ENCODE measurements around the gene SAFB. TPM values are rescaled to one million over a fixed set of nuclear protein-coding genes. Genes with fewer than 3 reads are reported as not detected.

Gene SAFB
- total and polyA plus RNA-seq, 2 of the 13 experiments (the other 11 are each of a cell fraction or from before 2014, with no cell fraction given): 21.0 to 28.4 TPM

DNA sequence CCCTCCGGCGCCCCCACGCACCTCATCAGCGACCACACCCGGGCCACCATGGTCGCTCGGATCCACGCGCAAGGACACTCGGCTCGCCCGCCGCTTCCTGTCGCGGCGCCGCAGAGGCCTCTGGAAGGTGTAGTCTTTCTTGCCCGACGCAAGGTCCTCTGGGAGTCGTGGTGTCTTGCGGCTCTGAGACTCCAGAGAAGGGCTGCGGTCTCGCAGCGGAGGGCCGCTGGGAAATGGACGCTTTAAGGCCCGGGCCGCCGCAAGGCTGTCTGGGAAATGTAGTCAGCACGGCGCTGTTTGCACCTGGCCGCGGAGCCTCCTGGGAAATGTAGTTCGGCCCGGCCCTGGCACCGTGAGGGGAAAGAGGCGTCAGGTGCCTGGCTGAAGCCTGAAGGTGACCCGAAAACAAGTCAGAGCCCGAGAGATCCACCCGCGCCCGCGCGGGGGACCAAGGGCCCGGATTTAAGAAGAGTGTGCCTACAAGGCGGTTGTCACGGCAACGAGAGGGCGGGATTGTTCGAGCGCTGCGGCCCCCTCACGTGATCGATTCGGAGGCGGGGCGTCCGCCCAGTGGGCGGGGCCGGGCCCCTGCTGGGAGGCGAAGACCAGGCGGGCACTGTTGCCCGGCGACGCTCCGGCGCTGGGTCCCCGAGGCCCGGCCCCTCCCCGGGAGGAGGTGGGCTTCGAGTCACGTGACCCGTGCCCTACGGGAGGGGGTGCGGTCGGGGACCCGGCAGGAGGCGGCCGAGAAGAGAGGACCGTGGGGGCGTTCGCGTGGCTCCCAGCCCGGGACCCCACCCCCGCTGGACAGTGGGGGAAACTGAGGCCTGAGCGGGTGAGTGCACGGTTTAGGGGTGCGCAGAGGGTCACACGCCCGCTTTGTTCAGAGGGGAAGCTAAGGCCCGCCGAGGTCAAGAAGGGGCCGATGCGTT lies 57.8 kb downstream of the SAFB start, which contains the start of the genes HSD11B1L and MICOS13 (continued):
- no peak for TF ChIP-seq ZBTB34 (CRISPR knock-in tag; IDR thresholded peaks at IDR 0.05)
- no peak; the same call in 1 of the 2 replicates for TF ChIP-seq ZNF34 (CRISPR knock-in tag; IDR thresholded peaks at IDR 0.05; ENCODE audit: borderline replicate concordance)
- TF ChIP-seq, protein P1, sequence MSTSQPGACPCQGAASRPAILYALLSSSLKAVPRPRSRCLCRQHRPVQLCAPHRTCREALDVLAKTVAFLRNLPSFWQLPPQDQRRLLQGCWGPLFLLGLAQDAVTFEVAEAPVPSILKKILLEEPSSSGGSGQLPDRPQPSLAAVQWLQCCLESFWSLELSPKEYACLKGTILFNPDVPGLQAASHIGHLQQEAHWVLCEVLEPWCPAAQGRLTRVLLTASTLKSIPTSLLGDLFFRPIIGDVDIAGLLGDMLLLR (CRISPR knock-in tag; IDR thresholded peaks at IDR 0.05): peak; percentile 68; the same call in 1 of the 2 replicates
- no peak for TF ChIP-seq ZNF567 (CRISPR knock-in tag; IDR thresholded peaks at IDR 0.05; ENCODE audit: borderline replicate concordance)
- TF ChIP-seq, protein P2, sequence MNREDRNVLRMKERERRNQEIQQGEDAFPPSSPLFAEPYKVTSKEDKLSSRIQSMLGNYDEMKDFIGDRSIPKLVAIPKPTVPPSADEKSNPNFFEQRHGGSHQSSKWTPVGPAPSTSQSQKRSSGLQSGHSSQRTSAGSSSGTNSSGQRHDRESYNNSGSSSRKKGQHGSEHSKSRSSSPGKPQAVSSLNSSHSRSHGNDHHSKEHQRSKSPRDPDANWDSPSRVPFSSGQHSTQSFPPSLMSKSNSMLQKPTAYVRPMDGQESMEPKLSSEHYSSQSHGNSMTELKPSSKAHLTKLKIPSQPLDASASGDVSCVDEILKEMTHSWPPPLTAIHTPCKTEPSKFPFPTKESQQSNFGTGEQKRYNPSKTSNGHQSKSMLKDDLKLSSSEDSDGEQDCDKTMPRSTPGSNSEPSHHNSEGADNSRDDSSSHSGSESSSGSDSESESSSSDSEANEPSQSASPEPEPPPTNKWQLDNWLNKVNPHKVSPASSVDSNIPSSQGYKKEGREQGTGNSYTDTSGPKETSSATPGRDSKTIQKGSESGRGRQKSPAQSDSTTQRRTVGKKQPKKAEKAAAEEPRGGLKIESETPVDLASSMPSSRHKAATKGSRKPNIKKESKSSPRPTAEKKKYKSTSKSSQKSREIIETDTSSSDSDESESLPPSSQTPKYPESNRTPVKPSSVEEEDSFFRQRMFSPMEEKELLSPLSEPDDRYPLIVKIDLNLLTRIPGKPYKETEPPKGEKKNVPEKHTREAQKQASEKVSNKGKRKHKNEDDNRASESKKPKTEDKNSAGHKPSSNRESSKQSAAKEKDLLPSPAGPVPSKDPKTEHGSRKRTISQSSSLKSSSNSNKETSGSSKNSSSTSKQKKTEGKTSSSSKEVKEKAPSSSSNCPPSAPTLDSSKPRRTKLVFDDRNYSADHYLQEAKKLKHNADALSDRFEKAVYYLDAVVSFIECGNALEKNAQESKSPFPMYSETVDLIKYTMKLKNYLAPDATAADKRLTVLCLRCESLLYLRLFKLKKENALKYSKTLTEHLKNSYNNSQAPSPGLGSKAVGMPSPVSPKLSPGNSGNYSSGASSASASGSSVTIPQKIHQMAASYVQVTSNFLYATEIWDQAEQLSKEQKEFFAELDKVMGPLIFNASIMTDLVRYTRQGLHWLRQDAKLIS (CRISPR knock-in tag; IDR thresholded peaks at IDR 0.05): no peak
- TF ChIP-seq, protein P3, sequence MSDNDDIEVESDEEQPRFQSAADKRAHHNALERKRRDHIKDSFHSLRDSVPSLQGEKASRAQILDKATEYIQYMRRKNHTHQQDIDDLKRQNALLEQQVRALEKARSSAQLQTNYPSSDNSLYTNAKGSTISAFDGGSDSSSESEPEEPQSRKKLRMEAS (IDR thresholded peaks at IDR 0.05): peak; percentile 56; the same call in 1 of the 2 replicates
- no peak for TF ChIP-seq ZNF281 (CRISPR knock-in tag; IDR thresholded peaks at IDR 0.05; ENCODE audit: borderline replicate concordance)
- TF ChIP-seq, protein P4, sequence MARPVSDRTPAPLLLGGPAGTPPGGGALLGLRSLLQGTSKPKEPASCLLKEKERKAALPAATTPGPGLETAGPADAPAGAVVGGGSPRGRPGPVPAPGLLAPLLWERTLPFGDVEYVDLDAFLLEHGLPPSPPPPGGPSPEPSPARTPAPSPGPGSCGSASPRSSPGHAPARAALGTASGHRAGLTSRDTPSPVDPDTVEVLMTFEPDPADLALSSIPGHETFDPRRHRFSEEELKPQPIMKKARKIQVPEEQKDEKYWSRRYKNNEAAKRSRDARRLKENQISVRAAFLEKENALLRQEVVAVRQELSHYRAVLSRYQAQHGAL (CRISPR knock-in tag; IDR thresholded peaks at IDR 0.05; ENCODE audit: not compliant biosample characterization): peak; percentile 26
- TF ChIP-seq RBM39 (IDR thresholded peaks at IDR 0.05; ENCODE audit: low read depth, low read length, poor library complexity, severe bottlenecking): no peak
- peak; percentile 77 for TF ChIP-seq E2F1 (CRISPR knock-in tag; IDR thresholded peaks at IDR 0.05)
- TF ChIP-seq, protein P5, sequence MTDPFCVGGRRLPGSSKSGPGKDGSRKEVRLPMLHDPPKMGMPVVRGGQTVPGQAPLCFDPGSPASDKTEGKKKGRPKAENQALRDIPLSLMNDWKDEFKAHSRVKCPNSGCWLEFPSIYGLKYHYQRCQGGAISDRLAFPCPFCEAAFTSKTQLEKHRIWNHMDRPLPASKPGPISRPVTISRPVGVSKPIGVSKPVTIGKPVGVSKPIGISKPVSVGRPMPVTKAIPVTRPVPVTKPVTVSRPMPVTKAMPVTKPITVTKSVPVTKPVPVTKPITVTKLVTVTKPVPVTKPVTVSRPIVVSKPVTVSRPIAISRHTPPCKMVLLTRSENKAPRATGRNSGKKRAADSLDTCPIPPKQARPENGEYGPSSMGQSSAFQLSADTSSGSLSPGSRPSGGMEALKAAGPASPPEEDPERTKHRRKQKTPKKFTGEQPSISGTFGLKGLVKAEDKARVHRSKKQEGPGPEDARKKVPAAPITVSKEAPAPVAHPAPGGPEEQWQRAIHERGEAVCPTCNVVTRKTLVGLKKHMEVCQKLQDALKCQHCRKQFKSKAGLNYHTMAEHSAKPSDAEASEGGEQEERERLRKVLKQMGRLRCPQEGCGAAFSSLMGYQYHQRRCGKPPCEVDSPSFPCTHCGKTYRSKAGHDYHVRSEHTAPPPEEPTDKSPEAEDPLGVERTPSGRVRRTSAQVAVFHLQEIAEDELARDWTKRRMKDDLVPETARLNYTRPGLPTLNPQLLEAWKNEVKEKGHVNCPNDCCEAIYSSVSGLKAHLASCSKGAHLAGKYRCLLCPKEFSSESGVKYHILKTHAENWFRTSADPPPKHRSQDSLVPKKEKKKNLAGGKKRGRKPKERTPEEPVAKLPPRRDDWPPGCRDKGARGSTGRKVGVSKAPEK (CRISPR knock-in tag; IDR thresholded peaks at IDR 0.05; ENCODE audit: borderline replicate concordance): no peak
